Neural crest cell (in vitro differentiated cells): ENCODE measurements around the gene PUM1. TPM values are rescaled to one million over a fixed set of nuclear protein-coding genes. Genes with fewer than 3 reads are reported as not detected.

Experiments used
- DNase-seq: peaks from one replicate; pipeline ENCODE4 v3.0.0; 2021; ENCODE audit warnings: low read depth, mixed read lengths, low spot score
- H3K27ac Mint-ChIP-seq: one replicate; pipeline ENCODE4 v1.8.0; 2021; ENCODE audit warnings: mild to moderate bottlenecking, mixed read lengths; ENCODE audit not compliant: unreplicated experiment
- H3K27me3 Mint-ChIP-seq: 2 replicates; pipeline ENCODE4 v1.8.0; 2021; ENCODE audit warnings: low read depth, mild to moderate bottlenecking, mixed read lengths
- H3K36me3 Mint-ChIP-seq: 2 replicates; pipeline ENCODE4 v1.8.0; 2021; ENCODE audit warnings: low read depth, mild to moderate bottlenecking, mixed read lengths
- H3K4me1 Mint-ChIP-seq: 2 replicates; pipeline ENCODE4 v1.8.0; 2021; ENCODE audit warnings: mixed read lengths
- H3K4me3 Mint-ChIP-seq: one replicate; pipeline ENCODE4 v1.8.0; 2021; ENCODE audit warnings: mild to moderate bottlenecking, mixed read lengths
- H3K9me3 Mint-ChIP-seq: 2 replicates; pipeline ENCODE4 v1.8.0; 2021; ENCODE audit warnings: mixed read lengths
- total RNA-seq: library from RNA; stranded (reverse); gene quantifications from 2 replicates; pipeline ENCODE4 v1.2.1, GENCODE V29; 2021
- TF ChIP-seq, protein P1 (sequence below): fragments of 200-600 bp; sonication (generic); conservative IDR thresholded peaks from 2 replicates; pipeline ENCODE4 v1.5.0; 2021; ENCODE audit warnings: antibody characterized with exemption, mild to moderate bottlenecking

PUM1 gene
- total RNA-seq, 1 donor from 2014 or later = 164 TPM

GRCh38 chr1:31038360-31038759 lies 27.2 kb downstream of the PUM1 start:
- no peak overlapping the region for H3K4me3 Mint-ChIP-seq
- peaks cover 14% of the 10 kb centered on the region for H3K4me1 Mint-ChIP-seq
- TF ChIP-seq, protein P1, sequence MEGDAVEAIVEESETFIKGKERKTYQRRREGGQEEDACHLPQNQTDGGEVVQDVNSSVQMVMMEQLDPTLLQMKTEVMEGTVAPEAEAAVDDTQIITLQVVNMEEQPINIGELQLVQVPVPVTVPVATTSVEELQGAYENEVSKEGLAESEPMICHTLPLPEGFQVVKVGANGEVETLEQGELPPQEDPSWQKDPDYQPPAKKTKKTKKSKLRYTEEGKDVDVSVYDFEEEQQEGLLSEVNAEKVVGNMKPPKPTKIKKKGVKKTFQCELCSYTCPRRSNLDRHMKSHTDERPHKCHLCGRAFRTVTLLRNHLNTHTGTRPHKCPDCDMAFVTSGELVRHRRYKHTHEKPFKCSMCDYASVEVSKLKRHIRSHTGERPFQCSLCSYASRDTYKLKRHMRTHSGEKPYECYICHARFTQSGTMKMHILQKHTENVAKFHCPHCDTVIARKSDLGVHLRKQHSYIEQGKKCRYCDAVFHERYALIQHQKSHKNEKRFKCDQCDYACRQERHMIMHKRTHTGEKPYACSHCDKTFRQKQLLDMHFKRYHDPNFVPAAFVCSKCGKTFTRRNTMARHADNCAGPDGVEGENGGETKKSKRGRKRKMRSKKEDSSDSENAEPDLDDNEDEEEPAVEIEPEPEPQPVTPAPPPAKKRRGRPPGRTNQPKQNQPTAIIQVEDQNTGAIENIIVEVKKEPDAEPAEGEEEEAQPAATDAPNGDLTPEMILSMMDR = no peak
- no peak for DNase-seq
- no peaks in the 10 kb centered on the region for H3K27me3 Mint-ChIP-seq
- H3K27ac Mint-ChIP-seq = no peak overlapping the region
- H3K9me3 Mint-ChIP-seq = no peaks in the 10 kb centered on the region
- H3K36me3 Mint-ChIP-seq = peaks cover 6% of the 10 kb centered on the region

DNA sequence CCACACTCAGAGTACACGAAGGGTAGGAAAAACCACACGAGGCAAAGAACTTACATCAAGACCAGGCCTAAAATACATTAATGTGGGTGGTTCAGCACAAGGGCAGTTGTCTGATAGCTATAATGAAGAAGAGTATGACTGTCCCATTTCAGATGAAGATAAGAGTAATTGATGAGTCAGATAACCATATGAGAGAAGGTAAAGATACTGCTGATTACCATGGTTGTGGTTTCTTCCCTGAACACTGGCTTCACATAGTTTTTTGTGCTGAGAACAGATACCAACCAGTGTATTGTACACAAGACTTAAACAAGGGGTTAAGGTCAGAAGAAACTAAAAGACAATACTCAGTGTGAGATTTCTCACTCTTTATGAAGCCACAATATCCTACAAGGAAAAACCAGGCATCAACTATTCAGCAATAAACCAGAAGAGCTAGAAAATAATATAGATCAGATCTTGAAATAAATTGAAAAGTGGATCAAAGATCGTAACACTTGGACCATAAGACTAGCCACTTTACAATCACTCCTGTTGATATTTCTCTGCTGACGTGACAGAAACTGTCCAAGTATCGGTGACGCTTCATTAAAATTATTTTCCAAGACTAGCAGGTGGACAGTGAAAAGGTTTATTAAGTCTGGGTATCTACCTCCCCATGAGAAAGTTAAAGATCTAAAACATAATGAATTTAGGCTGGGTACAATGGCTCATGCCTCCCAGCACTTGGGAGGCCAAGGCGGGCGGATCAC lies 28.6 kb downstream of the PUM1 start:
- Mint-ChIP-seq H3K4me1 (peaks cover 15% of the 10 kb centered on the region), H3K36me3 (peaks cover 3% of the 10 kb centered on the region), H3K9me3 (no peaks in the 10 kb centered on the region), H3K4me3 (no peak overlapping the region), H3K27ac (no peak overlapping the region), H3K27me3 (no peaks in the 10 kb centered on the region)
- no peak for DNase-seq
- TF ChIP-seq, protein P1 = no peak

DNA sequence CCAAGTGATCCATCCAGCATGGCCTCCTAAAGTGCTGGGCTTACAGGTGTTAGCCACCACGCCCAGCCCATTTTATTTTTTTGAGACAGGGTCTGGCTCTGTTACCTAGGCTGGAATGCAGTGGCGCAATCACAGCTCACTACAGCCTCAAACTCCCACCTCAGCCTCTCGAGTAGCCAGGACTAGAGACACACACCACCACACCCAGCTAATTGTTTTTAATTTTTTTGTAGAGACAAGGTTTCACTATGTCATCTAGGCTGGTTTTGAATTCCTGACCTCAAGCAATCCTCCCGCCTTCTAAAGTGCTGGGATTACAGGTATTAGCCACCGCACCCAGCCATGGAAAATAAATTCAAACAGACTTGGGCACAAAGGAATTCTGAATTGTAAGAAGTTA lies 31.9 kb downstream of the PUM1 start:
- Mint-ChIP-seq H3K27me3 (no peaks in the 10 kb centered on the region), H3K4me1 (peaks cover 30% of the 10 kb centered on the region), H3K9me3 (no peaks in the 10 kb centered on the region), H3K27ac (no peak overlapping the region), H3K4me3 (no peak overlapping the region), H3K36me3 (peaks cover 2% of the 10 kb centered on the region)
- TF ChIP-seq, protein P1 = no peak
- DNase-seq = no peak

GRCh38 chr1:31032266-31032665 lies 33.3 kb downstream of the PUM1 start:
- no peaks in the 10 kb centered on the region for H3K27me3 Mint-ChIP-seq
- H3K4me3 Mint-ChIP-seq = no peak overlapping the region
- peaks cover 5% of the 10 kb centered on the region for H3K36me3 Mint-ChIP-seq
- no peak overlapping the region for H3K27ac Mint-ChIP-seq
- TF ChIP-seq, protein P1 = no peak
- H3K9me3 Mint-ChIP-seq = no peaks in the 10 kb centered on the region
- no peak for DNase-seq
- peaks cover 41% of the 10 kb centered on the region for H3K4me1 Mint-ChIP-seq

- Mint-ChIP-seq H3K27ac (no peak overlapping the region), H3K4me3 (no peak overlapping the region), H3K4me1 (peaks cover 36% of the 10 kb centered on the region), H3K27me3 (no peaks in the 10 kb centered on the region), H3K36me3 (peaks cover 8% of the 10 kb centered on the region), H3K9me3 (no peaks in the 10 kb centered on the region)
- TF ChIP-seq, protein P1 = no peak
- no peak for DNase-seq
Observed at GRCh38 chr1:31031330-31032143, 34.0 kb downstream of the PUM1 start.
